ENCODE measurements around the gene CLDN2. TPM values are rescaled to one million over a fixed set of nuclear protein-coding genes. Genes with fewer than 3 reads are reported as not detected.
"Not testable (repeated sequence)": the region's sequence is repeated elsewhere in the genome, so short reads cannot be mapped to it uniquely, and the experiment has no call there.

The CLDN2 gene
- total RNA-seq, 1 donor from 2014 or later = not detected

GRCh38 chrX:106963111-106963510 lies 42.9 kb downstream of the CLDN2 start:
- CTCF ChIA-PET = no interaction called here

DNA sequence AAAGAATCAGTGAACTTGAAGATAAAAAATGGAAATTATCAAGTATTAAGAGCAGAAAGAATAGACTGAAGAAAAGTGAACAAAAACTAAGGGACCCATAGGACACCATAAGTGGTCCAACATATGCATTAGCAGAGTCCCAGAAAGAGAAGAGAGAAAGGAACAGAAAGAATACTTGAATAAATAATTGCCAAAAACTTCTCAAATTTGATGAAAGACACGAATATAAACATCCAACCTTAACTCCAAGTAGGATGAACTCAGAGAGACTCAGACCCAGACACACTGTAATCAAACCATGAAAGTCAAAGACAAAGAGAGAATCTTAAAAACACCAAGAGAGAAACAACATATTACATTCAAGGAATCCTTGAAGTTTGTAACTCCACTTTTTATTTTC lies 44.1 kb downstream of the CLDN2 start:
- Mint-ChIP-seq H3K36me3 (ENCODE audit: low read depth) (peaks cover 24% of the 10 kb centered on the region), H3K27ac (no peak overlapping the region), H3K4me3 (no peak overlapping the region), H3K4me1 (no peaks in the 10 kb centered on the region), H3K27me3 (no peaks in the 10 kb centered on the region), H3K9me3 (peaks cover 4% of the 10 kb centered on the region)
- DNase-seq (no peak), ATAC-seq (ENCODE audit: low read depth) (no peak)
- intact Hi-C loops (cut with micrococcal nuclease) = no loop called here
- TF ChIP-seq, protein P1, sequence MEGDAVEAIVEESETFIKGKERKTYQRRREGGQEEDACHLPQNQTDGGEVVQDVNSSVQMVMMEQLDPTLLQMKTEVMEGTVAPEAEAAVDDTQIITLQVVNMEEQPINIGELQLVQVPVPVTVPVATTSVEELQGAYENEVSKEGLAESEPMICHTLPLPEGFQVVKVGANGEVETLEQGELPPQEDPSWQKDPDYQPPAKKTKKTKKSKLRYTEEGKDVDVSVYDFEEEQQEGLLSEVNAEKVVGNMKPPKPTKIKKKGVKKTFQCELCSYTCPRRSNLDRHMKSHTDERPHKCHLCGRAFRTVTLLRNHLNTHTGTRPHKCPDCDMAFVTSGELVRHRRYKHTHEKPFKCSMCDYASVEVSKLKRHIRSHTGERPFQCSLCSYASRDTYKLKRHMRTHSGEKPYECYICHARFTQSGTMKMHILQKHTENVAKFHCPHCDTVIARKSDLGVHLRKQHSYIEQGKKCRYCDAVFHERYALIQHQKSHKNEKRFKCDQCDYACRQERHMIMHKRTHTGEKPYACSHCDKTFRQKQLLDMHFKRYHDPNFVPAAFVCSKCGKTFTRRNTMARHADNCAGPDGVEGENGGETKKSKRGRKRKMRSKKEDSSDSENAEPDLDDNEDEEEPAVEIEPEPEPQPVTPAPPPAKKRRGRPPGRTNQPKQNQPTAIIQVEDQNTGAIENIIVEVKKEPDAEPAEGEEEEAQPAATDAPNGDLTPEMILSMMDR (IDR thresholded peaks at IDR 0.05) = no peak
- ChIA-PET POLR2A (no interaction called here), CTCF (no interaction called here)

More at GRCh38 chrX:106963111-106963510, 42.9 kb downstream of the CLDN2 start:
- Mint-ChIP-seq H3K36me3 (ENCODE audit: low read depth) (peaks cover 20% of the 10 kb centered on the region), H3K27ac (no peak overlapping the region), H3K27me3 (no peaks in the 10 kb centered on the region), H3K9me3 (peaks cover 2% of the 10 kb centered on the region), H3K4me3 (no peak overlapping the region), H3K4me1 (no peaks in the 10 kb centered on the region)
- intact Hi-C loops (cut with micrococcal nuclease) = no loop called here
- no peak for ATAC-seq (ENCODE audit: low read depth)
- no peak for DNase-seq
- POLR2A ChIA-PET = interaction anchor here (0.7 kb wide), 1 partner anchor 63 kb away, joined by 3 read pairs; no protein-coding TSS in a partner anchor
- TF ChIP-seq, protein P1 (IDR thresholded peaks at IDR 0.05) = no peak

- H3K9me3 Mint-ChIP-seq; DNase-seq; intact Hi-C loops (cut with micrococcal nuclease); H3K27ac Mint-ChIP-seq; ATAC-seq (ENCODE audit: low read depth); CTCF ChIA-PET; H3K27me3 Mint-ChIP-seq; H3K4me3 Mint-ChIP-seq; POLR2A ChIA-PET; H3K4me1 Mint-ChIP-seq: not testable (repeated sequence)
- H3K36me3 Mint-ChIP-seq (ENCODE audit: low read depth) = peaks cover 17% of the 10 kb centered on the region
These were observed 46.3 kb downstream of the CLDN2 start for GRCh38 chrX:106966547-106966946.

DNA sequence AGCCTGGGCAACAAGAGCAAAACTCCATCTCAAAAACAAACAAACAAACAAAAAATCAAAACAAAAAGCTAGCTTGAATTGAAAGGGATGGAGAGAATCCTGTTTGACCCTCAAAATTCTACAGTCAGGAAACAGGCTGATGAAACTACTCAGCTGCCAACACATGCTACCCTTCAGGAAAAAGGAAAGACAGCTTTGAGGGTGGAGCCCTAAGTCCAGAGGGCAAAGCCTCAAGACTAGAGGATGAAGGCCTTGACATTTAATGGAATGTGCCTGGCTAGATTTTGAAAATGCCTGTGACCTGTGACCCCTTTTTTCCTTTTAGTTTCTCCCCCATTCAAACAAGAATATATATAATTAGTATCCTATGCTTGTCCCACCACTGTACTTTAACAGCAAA lies 52.7 kb downstream of the CLDN2 start:
- intact Hi-C loops (cut with micrococcal nuclease) = no loop called here
- CTCF ChIA-PET = no interaction called here
- TF ChIP-seq, protein P1 (IDR thresholded peaks at IDR 0.05) = no peak
- POLR2A ChIA-PET = no interaction called here
- H3K9me3 Mint-ChIP-seq = peaks cover 2% of the 10 kb centered on the region
- no peaks in the 10 kb centered on the region for H3K4me1 Mint-ChIP-seq
- peaks cover 4% of the 10 kb centered on the region for H3K36me3 Mint-ChIP-seq (ENCODE audit: low read depth)
- H3K27me3 Mint-ChIP-seq = no peaks in the 10 kb centered on the region
- ATAC-seq (ENCODE audit: low read depth) (no peak), DNase-seq (no peak)
- no peak overlapping the region for H3K4me3 Mint-ChIP-seq
- H3K27ac Mint-ChIP-seq = no peak overlapping the region

- CTCF ChIA-PET = no interaction called here
- Mint-ChIP-seq H3K27me3 (no peaks in the 10 kb centered on the region), H3K36me3 (ENCODE audit: low read depth) (peaks cover 4% of the 10 kb centered on the region), H3K9me3 (no peaks in the 10 kb centered on the region), H3K4me1 (no peaks in the 10 kb centered on the region), H3K27ac (no peak overlapping the region), H3K4me3 (no peak overlapping the region)
- POLR2A ChIA-PET = no interaction called here
- DNase-seq = no peak
- no peak for ATAC-seq (ENCODE audit: low read depth)
- intact Hi-C loops (cut with micrococcal nuclease) = no loop called here
- TF ChIP-seq, protein P1 (IDR thresholded peaks at IDR 0.05) = no peak
These were observed 53.4 kb downstream of the CLDN2 start for GRCh38 chrX:106973433-106974149.

DNA sequence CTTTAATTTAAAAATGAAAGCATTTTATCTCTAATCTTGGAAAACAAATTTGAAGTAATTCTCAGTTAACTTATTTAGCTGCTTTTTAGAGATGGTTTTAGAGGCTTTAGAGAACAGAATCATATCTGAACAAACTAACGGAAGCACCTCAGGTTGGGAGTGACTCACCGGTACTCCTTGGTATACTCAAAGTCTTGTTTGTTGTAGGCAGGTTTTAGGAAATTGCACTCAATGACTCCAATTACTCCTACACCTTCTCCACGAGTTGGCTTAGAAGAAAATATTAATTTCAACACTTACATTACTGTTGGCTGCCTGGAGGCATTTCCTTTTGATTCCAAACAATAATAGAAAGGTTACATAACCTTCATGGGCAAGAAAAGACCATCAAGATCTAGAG lies 56.2 kb downstream of the CLDN2 start:
- intact Hi-C loops (cut with micrococcal nuclease) = no loop called here
- Mint-ChIP-seq H3K27me3 (no peaks in the 10 kb centered on the region), H3K27ac (no peak overlapping the region), H3K36me3 (ENCODE audit: low read depth) (no peaks in the 10 kb centered on the region), H3K4me1 (no peaks in the 10 kb centered on the region), H3K9me3 (no peaks in the 10 kb centered on the region), H3K4me3 (no peak overlapping the region)
- CTCF ChIA-PET = no interaction called here
- TF ChIP-seq, protein P1 (IDR thresholded peaks at IDR 0.05) = no peak
- POLR2A ChIA-PET = no interaction called here
- DNase-seq (no peak), ATAC-seq (ENCODE audit: low read depth) (no peak)
